Ishikawa (cell line): Measurements from ENCODE around the gene CHMP6.

Experiments used
- CEBPB ChIP-seq: IDR thresholded peaks from 2 replicates; pipeline ENCODE4 v1.6.1; 2012
- CREB1 ChIP-seq: IDR thresholded peaks from 2 replicates; pipeline ENCODE4 v1.6.1; 2012; ENCODE audit warnings: low read depth
- EGR1 ChIP-seq: IDR thresholded peaks from 2 replicates; pipeline ENCODE4 v1.6.1; 2012
- EP300 ChIP-seq: IDR thresholded peaks from 2 replicates; pipeline ENCODE4 v1.6.1; 2012; ENCODE audit warnings: borderline replicate concordance
- FOXM1 ChIP-seq: IDR thresholded peaks from 2 replicates; pipeline ENCODE4 v1.6.1; 2012; ENCODE audit warnings: low read depth, borderline replicate concordance
- NFIC ChIP-seq: IDR thresholded peaks from 2 replicates; pipeline ENCODE4 v1.6.1; 2012
- RAD21 ChIP-seq: IDR thresholded peaks from 2 replicates; pipeline ENCODE4 v1.6.1; 2012; ENCODE audit warnings: low read depth
- TAF1 ChIP-seq: IDR thresholded peaks from 2 replicates; pipeline ENCODE4 v1.6.1; 2012; ENCODE audit warnings: low read depth, mild to moderate bottlenecking
- TCF12 ChIP-seq: IDR thresholded peaks from 2 replicates; pipeline ENCODE4 v1.6.1; 2012; ENCODE audit warnings: low read depth
- TEAD4 ChIP-seq: IDR thresholded peaks from 2 replicates; pipeline ENCODE4 v1.6.1; 2012
- YY1 ChIP-seq: IDR thresholded peaks from 2 replicates; pipeline ENCODE4 v1.6.1; 2012; ENCODE audit warnings: low read depth
- ZBTB7A ChIP-seq: IDR thresholded peaks from 2 replicates; pipeline ENCODE4 v1.6.1; 2012; ENCODE audit warnings: low read depth
- TF ChIP-seq, protein P1 (sequence below): IDR thresholded peaks from 2 replicates; pipeline ENCODE4 v1.6.1; 2012; ENCODE audit warnings: low read depth, mild to moderate bottlenecking
- TF ChIP-seq, protein P2 (sequence below): IDR thresholded peaks from 2 replicates; pipeline ENCODE4 v1.6.1; 2012
- TF ChIP-seq, protein P3 (sequence below): IDR thresholded peaks from 2 replicates; pipeline ENCODE4 v1.6.1; 2012

Gene CHMP6

DNA sequence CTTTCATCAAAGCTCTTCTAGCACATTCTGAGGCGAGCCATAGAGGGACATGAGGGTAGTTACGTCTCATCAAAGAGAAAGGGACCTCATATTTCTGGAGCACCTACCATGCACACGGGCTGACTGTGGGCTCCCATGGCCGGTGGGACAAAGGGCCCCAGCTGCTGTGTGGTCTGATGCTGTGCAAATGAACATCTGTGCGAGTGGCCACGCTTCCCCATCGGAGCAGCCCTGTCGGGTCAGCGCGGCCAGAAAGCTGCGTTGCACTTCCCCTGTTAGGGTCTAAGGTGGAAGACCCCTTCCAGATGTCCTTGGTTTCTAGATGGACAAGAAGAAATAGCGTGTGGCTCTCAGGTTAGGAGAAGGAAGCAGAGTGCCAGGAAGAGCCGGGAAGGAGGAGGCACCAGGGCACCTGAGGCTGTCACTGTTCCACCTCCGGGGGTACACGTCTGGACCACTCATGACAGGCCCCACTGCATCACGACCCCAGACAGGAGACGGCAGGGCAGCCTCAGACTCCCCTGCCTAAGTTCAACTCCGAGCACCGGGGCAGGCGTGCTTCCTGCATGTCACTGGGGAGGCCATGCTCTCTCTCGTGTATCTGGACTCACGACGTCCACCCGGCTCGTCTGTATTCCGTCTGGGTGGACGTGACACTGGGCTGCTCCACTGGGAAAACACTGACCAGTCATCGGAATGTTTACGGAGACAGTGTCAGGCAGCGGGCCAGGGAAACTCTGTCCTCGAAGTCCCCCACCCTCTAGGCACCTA, 34.8 kb downstream of the CHMP6 start:
- TF ChIP-seq, protein P1, sequence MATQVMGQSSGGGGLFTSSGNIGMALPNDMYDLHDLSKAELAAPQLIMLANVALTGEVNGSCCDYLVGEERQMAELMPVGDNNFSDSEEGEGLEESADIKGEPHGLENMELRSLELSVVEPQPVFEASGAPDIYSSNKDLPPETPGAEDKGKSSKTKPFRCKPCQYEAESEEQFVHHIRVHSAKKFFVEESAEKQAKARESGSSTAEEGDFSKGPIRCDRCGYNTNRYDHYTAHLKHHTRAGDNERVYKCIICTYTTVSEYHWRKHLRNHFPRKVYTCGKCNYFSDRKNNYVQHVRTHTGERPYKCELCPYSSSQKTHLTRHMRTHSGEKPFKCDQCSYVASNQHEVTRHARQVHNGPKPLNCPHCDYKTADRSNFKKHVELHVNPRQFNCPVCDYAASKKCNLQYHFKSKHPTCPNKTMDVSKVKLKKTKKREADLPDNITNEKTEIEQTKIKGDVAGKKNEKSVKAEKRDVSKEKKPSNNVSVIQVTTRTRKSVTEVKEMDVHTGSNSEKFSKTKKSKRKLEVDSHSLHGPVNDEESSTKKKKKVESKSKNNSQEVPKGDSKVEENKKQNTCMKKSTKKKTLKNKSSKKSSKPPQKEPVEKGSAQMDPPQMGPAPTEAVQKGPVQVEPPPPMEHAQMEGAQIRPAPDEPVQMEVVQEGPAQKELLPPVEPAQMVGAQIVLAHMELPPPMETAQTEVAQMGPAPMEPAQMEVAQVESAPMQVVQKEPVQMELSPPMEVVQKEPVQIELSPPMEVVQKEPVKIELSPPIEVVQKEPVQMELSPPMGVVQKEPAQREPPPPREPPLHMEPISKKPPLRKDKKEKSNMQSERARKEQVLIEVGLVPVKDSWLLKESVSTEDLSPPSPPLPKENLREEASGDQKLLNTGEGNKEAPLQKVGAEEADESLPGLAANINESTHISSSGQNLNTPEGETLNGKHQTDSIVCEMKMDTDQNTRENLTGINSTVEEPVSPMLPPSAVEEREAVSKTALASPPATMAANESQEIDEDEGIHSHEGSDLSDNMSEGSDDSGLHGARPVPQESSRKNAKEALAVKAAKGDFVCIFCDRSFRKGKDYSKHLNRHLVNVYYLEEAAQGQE = no peak
- TF ChIP-seq RAD21 = no peak
- TF ChIP-seq CREB1 = no peak
- TF ChIP-seq CEBPB = no peak
- TF ChIP-seq, protein P2, sequence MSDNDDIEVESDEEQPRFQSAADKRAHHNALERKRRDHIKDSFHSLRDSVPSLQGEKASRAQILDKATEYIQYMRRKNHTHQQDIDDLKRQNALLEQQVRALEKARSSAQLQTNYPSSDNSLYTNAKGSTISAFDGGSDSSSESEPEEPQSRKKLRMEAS = no peak
- TF ChIP-seq TEAD4 = no peak
- TF ChIP-seq EP300 = no peak
- TF ChIP-seq ZBTB7A = no peak
- no peak for TF ChIP-seq TAF1
- TF ChIP-seq, protein P3, sequence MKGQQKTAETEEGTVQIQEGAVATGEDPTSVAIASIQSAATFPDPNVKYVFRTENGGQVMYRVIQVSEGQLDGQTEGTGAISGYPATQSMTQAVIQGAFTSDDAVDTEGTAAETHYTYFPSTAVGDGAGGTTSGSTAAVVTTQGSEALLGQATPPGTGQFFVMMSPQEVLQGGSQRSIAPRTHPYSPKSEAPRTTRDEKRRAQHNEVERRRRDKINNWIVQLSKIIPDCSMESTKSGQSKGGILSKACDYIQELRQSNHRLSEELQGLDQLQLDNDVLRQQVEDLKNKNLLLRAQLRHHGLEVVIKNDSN = no peak
- TF ChIP-seq YY1 = no peak
- no peak for TF ChIP-seq EGR1
- TF ChIP-seq NFIC = no peak
- no peak for TF ChIP-seq TCF12
- TF ChIP-seq FOXM1 = no peak

DNA sequence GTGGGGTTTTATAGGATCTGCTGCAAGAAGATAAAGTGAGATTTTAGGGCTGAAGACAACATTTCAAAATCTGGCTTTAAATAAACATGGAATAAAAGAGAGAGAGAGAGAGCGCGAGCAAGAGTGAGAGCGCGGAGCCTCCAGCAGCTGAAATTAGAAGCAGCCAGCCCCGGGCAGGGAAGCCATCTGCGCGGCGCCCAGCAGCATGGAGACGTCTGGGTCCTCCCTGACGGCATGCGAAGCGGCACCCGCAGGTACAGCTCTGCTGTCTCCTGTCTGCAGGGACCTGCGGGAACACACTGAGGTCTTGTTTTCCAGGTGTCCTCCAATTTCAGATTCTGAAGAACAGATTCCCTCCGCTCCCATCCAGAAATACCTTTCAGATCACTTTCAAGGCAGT, 35.4 kb downstream of the CHMP6 start:
- no peak for TF ChIP-seq RAD21

DNA sequence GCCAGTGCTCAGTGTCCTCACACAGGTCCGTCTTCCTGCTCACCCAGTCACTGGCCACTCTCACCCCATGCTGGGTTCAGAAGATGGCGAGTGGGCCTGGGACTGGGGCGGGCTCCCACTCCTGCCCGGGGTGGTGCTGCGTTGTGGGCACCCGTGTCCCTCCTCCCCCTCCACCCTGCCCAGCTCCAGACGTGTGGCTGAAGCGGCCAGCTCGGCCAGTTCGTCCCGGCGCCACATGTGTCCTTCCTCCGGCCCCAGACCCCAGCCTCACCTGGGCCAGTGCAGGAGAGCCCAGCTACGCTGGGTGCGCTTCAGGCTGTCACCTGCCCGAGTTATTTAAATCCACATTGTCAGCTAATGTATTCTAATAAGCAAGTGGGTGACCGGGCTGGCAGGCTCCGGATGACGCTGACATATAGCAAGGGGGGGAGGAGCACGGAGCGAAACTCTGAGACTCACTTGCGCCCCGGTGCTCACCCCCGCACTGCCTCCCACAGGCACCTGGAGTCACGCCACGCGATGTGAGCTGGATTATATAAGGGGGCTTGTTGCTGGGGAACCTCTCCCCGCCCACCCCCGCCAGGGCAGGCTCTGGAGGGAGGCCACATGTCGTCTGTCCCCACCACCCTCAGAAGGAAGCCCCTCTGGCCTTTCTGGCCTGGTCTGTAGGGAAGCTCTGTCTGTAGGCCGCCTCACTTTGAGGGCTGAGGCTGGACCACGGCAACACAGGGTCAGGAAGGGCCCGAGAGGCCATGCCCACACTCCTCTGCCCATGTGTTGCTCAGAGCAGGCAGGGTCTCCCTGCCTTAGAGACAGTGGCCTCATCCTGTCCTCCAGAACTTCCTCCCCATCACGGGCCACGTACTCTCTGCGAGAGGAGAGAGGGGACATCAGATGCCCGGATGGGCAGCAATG, 36.2 kb downstream of the CHMP6 start:
- TF ChIP-seq EGR1 = no peak
- no peak for TF ChIP-seq FOXM1
- TF ChIP-seq, protein P1 = no peak
- TF ChIP-seq YY1 = no peak
- TF ChIP-seq, protein P2 = no peak
- TF ChIP-seq CREB1 = no peak
- TF ChIP-seq TCF12 = no peak
- no peak for TF ChIP-seq CEBPB
- TF ChIP-seq ZBTB7A = no peak
- TF ChIP-seq TAF1 = no peak

DNA sequence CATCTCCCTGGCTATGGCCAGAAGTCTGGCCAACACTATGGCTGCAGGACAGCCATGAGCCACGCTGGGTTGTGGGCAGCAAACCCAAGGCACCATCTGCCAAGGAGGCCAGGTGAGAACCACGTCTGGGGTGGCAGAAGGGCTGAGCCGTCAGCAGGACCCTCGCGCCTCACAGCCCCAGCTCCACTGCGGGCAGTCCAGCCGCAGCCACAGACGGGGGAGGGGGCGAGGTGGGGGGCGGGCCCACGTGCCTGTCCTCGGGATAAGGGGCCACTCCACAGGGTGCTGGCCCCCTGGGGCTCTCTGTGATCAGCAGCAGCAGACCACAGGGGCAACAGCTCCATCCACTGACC, 36.8 kb downstream of the CHMP6 start:
- TF ChIP-seq CEBPB (no peak), TEAD4 (no peak), RAD21 (no peak), YY1 (no peak), CREB1 (no peak), TAF1 (no peak), EGR1 (no peak), FOXM1 (no peak), TCF12 (no peak), NFIC (no peak), EP300 (no peak), ZBTB7A (no peak)
- TF ChIP-seq, protein P3 = no peak
- TF ChIP-seq, protein P2 = no peak
- TF ChIP-seq, protein P1 = no peak
